Measurements from ENCODE around the gene C19orf47.

Gene C19orf47

DNA sequence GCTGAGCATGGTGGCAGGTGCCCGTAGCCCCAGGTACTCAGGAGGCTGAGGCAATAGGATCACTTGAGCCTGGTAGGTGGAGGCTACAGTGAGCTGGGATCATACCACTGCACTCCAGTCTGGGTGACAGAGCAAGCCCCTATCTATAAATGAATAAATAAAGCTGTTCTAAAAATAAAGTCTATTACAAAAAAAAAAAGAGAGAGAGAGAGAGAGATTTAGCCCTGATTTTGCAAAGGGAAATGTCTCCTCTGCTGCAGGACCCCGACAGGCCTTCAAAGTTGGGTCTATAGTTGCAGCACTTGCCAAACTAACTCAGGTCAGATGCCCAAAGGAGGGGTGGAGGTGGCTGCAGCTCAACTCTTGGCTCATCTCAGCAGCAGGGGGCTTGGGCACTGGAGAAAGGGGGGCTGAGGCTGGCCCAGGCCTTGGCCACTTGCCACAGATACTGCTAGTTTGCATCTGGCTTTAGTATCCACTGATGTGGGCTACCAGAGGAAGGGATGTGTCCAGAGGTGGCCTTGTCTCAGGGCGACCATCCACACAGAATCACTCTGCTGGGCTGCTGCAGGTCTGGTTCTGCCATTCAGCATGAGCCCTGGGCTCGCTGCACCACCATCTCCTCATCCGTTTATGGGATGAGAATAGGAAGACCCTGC is 32.3 kb downstream of the C19orf47 start:
- DNase-seq (ENCODE audit: low spot score): no peak

DNA sequence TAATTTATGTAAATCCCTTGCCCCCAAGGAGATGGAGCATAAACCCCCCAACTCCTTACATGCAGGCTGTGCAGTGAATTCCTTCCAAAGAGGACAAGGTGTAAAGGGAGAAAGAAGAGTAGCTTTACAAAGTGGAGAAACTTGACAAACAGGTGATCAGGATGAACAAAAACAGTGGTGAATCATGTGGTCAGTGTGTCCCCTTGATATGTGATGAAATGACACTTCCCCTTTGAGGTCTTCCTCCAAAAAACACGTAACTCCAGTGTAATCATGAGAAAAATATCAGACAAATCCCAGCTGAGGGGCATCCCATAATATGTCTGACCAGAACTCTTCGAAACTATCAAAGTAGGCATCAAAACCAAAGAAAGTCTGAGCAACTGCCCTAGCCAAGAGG is 33.5 kb downstream of the C19orf47 start:
- no peak for DNase-seq (ENCODE audit: low spot score)

DNA sequence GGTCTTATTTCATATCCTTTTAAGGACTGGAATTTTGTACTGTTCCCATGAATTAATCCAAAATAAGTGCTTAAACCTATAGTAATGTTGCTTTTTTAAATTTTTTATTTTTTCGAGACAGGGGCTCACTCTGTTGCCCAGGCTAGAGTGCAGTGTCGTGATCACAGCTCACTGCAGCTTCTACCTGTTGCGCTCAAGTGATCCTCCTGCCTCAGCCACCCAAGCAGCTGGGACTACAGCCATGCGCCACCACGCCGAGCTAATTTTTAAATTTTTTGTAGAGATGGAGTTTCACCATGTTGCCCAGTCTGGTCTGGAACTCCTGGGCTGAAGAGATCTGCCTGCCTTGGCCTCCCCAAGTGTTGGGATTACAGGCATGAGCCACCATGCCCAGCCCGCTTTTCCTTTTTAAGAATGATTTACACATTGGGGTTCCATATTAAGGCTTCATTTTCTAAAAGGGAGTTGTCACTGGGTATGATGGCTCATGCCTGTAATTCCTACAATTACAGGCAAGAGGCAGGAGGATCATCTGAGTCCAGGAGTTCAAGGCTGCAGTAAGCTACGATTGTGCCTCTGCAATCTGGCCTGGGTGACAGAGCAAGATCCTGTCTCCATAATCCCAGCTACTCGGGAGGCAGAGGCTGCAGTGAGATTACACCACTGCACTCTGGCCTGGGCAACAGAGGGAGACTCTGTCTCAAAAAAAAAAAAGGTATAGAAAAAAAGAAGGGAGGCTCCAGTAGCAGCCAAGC is 34.8 kb downstream of the C19orf47 start:
- DNase-seq (ENCODE audit: low spot score): no peak

DNA sequence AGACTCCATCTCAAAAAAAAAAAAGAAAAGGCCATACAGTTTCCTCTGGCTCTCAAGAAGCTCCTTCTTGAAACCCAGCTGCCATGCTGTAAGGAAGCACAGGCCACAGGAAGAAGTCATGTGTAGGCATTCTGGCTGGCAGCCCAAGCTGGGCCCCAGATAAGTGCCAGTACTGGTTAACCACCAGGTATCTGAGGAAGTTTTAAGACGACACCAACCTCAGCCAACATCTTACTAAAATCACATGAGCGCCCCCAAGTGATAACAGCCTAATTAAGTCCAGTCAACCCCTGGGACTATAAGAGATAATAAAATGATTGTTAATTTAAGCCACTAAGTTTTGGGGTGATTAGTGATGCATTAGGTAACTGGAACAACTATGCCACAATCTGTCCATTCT is 35.7 kb downstream of the C19orf47 start:
- no peak for DNase-seq (ENCODE audit: low spot score)

DNA sequence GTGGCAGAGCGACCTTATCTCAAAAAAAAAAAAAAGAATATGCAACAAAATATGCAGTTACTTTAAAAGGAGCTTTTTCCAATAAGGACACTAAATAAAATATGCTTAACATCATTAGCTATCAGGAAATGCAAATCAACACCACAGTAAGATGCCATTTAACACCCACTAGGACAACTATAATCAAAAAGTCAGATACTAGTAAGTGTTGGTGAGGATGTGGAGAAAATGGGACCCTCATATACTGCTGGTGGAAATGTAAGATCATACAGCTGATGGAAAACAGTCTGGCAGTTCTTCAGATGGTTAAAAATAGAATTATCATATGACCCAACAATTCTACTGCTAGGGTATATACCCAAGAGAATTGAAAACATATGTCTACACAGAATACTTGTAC is 38.5 kb downstream of the C19orf47 start:
- no peak for DNase-seq (ENCODE audit: low spot score)

DNA sequence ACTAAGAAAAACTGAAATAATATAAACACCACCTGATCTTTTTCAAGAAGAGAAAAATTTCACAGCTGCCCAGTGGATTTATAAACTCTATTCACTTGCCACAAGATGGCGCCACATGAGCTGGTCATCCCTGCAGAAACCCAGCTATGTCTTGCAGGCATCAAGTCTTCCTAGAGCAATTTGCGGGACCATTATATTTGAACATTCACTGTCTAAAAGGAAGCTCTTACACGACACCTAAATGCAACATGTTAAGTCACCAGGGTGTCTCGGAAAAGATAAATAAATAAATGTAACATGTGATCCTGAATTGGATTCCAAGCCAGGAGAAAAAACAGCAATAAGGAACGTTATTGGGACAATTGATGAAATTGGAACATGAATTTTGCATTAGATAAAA is 42.8 kb downstream of the C19orf47 start:
- peak; percentile 91 for DNase-seq (ENCODE audit: low spot score)

DNA sequence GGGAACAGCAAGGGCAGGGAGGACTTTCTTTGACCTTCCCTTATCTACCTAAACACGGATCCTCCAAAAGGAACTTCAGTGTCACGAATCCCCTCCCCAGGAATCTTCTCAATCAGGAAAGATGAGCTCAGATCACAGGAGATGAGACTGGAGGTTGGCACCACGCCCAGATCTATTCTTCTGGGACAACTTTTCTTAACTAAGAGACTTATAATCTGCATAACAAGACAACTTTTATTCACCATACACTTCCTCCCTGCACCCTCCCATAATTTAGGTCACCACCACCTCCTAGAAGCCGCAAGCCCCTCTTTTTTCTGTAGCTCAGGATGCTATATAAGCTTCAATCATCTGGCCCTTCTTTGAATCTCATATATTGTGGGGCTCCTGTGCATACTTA is 43.9 kb downstream of the C19orf47 start:
- no peak for DNase-seq (ENCODE audit: low spot score)

DNA sequence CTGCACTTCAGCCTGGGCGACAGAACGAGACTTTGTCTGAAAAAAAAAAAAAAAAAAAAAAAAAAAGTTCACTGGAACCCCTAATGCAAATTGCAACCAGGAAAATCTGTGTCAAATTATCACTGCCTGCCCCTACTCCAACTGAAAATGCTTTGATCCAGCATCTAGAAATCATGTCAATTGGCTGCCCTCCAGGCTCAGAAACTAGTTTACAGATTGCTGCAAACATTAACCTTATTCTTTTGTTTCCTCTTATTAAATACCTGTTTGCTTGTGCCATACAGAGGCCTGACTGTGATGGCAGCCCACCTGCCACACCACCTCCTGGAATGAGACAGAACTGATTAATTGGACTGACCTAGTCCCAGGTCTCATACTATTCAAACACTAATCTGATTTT is 44.4 kb downstream of the C19orf47 start:
- DNase-seq (ENCODE audit: low spot score): no peak

DNA sequence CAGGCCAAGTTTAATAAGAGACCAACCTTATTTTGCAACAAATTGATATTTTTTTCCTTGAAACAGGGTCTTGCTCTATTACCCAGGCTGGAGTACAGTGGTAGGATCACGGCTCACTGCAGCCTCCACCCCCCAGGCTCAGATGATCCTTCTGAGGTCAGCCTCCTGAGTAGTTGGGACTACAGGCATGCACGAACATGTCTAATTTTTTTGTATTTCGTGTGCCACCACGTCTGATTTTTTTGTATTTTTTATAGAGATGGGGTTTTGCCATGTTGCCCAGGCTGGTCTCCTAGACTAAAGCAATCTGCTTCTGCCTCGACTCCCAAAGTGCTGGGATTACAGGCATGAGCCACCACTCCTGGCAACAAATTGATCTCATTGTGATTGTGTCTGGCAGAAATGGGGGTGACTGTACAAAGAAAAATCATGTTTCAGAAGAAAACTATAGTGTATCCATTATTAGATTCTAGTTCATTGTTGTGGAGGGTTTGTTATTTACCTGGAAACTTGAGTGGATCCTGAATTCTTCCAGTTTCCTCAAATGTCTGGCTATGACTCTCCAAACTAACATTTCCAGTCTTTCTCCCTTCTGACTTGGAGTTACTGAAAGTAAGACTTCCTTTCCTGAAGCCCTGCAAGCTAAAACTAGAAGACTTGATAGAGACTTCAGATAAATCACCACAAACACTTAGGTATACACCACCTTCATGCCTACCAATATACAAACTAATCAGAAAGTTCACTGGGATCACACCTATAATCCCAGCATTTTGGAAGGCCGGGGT is 45.8 kb downstream of the C19orf47 start:
- no peak for DNase-seq (ENCODE audit: low spot score)

DNA sequence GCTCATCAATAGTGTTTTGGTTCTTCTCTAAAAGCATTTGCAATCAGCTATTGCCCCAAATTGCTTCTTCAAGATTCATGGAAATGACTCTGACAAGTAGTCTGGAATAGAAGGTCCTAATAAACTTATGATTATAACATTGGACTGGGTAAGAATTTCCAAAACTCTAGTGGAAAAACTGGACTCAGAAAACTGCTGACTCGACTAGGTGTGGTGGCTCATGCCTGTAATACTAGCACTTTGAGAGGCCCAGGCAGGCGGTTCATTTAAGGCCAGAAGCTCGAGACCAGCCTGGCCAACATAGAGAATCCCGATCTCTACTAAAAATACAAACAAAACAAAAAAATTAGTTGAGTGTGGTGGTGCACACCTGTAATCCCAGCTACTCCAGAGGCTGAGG is 47.5 kb downstream of the C19orf47 start:
- DNase-seq (ENCODE audit: low spot score): no peak

DNA sequence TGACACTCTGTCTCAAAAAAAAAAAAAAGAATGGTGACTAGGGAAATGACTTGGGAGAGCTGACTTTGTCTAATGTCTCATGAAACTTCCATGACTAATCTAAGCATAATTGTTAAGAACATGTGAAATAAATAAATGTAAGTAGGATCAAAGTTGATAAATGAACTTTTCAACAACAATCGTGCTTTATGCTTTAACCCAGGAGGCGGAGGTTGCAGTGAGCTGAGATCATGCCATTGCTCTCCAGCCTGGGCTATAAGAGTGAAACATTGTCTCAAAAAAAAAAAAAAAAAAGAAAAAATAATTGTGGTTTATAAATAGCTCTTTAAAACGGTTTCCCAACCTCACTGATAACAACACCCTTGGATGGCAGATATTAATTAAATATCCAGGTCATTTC is 50.2 kb downstream of the C19orf47 start:
- no peak for DNase-seq (ENCODE audit: low spot score)

DNA sequence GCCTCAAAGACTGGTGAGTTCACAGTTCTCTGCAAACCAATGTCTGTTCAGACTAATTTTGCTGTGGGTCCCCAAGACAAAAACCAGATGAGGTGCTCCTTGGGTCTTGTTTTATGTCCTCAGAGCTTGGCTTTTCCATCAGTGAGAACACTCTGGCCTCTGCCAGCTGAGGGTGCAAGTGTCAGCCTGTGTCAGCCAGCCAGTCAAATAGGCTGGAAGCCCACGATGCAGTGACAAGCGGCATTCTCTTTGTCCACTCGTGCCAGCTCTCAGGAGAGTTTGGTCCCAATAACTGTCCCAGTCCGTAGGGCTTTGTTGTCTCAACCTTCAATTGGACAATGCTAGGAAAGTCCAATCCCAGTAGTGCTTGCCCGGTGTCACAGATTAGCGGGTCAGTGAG is 53.6 kb downstream of the C19orf47 start:
- no peak for DNase-seq (ENCODE audit: low spot score)

DNA sequence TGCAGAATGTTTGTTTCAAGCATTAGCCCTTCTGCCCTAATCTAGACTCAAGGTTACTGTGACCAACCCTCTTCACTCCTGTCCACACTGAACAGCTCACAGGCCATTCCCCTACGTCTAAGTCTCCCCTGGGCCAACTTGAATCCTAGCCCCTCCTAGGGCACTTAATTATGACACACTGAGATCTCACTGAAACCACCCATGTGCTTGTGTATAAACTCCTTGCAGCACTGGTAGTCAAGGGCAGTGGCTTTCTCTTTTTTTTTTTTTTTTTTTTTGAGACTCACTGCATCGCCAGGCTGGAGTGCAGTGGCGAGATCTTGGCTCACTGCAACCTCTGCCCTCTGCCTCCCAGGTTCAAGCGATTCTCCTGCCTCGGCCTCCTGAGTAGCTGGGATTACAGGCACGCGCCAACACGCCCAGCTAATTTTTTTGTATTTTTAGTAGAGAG is 61.2 kb downstream of the C19orf47 start:
- no peak for DNase-seq (ENCODE audit: low spot score)

DNA sequence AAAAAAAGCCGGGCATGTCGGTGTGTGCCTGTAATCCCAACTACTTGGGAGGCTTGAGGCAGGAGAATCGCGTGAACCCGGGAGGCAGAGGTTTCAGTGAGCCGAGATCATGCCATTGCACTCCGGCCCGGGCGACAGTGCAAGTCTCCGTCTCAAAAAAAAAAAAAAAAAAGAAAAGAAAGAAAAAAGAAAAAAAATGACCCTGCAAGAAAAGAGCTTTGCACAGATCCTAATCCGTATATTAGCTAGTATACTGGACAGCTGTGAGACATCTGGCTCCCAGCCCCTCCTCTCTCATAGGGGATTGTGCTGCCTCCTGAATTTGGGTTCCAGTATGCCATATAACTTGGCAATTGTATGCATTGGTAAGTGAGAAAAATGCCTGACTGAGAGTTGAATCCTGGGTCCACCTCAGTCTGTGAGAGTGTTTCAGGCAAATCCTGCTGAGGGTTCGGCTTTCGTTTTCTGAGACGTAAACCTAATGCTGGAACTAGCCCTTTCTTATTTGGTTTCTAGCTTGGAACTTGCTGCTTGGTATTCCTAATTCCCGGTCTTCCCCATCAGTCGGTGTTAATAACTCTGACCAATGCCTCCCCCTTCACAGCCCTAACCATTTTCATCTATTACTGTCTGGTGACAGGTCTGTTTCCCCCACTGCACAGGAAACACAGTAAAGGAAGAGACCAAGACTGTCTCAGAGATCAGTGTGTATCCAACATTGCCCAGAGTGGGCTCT is 61.8 kb downstream of the C19orf47 start:
- DNase-seq (ENCODE audit: low spot score): peak; percentile 20

DNA sequence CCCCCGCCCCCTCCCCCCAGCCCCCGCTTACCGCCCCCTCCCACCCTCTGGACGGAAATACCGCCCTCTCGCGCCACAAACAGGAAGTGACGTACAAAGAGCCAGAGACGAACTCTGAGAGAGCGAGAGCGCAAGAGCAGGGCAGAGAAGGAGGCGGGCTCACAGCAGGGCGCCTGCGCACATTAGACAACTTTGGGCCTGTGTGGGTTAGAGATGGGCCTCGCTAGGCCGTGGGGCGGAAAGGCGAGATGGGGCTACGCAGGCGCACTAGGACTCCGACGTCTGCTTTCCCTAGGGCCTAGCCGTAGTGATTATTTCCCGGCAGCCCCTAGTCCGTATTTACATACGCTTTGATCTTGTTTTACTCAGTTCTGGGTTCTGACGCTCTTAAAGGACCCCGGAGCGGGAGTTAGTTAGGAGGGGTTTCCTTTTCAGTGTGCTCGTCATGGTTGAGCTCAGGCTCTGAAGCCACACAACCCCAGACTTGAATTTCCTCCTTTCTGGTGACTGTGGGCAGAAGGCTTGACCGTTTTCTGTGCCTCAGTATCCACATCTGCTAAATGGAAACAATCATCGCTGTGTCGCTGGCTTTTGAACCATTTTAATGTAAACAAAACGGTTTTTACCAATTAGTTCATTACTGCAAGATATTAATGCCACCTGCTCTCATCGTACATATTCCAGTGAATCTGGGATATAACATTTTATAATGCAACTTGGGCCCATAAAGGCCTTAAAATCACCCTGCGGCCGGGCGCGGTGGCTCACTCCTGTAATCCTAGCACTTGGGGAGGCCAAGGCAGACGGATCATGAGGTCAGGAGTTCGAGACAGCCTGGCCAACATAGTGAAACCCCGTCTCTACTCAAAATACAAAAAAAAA is 62.6 kb downstream of the C19orf47 start:
- peak; percentile 99 for DNase-seq (ENCODE audit: low spot score)

DNA sequence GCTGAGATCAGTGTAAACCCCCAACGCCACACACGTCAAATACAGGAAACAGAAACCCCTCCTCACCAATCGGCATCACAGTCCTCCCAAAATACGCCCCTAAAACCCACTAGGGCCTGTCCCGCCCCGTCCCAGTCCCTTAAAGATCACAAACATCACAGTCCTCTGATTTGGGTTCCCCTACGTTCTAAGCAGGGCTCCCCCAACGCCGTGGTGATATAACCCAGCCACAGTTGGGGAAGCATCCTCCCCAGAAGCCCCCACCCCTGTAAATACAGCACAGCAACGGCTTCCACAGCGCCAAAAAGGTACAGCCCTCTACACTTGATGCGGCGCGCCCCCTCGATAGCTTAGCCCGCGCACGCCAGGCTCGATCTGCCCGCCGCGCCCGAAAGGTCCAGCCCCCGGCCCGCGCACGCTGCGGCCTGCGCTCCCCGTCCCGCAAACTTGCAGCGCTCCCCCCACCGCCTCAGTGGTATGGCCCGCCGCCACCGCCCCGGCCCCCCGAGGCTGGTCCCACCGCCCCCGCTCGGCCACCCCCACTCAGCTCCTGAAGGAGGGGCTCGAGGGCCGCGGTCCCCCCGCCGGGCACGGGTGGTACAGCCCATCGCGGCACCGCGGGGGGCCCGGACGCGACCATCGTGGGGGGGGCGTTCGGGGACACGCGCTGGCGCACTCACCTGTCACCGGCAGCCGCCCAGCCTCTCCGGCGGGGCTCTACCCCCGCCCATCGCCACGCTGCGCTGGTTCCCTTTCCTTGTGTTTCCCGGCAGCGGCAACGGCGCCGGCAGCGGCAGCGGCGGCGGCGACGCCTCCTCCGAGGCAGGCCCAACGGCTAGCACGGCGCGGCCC is 63.5 kb downstream of the C19orf47 start, which contains the start of gene AKT2:
AKT2 (minus strand) TSS at position 845 of the 852 bp plus-strand sequence. CDS start 20,078 bp downstream, outside the sequence.
- peak; percentile 76 for DNase-seq (ENCODE audit: low spot score)

DNA sequence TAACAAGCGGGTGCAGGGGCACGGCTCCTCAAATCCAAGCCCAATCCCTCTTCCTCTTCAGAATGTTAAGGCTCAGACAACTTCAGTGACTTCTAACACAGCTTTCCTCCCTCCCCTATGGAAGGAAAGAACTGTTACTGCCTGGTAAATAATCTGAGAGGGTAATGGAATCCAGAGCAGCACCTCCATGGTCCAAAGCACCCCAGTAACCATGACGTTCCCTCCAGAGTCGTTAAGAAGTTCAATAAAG is 64.0 kb downstream of the C19orf47 start:
- no peak for DNase-seq (ENCODE audit: low spot score)

DNA sequence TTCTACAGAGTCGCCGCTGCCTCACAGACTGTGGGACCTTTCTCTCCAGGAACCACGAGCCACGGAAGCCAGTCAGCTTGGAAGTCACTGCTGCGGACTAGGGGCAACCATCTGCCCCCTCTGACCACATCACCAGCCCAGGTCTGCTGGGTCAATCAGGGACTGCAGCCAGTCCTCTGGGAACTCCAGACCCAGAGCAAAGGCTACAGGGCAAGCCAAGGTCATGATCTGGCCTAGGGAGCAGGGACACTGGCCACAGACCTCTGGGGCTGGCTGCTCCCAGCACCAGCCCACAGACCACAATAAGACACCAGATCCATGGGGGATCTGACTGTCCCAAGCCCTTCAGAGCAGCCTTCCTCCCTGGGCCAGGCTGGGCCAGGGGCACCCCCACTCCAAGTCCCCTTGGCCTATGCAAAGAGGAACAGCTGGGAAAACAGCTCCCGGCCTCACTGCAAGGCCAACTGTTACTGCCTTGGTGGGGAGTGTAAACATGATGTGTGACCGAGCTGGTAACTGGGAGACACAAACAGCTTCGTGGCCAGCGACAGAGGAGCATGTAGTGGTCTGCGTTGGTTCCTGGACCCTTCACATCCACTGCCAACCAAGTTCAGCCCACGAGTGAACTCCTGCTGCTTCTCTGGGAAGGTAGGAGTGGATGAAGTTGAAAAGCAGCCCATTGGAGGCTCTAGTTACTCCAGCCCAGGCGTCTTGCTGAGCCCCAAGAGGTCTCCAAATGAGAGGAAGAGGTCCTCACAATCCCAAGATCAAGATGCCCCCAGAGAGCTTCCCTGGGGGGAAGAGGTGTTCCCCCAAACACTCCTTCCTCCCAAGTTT is 64.6 kb downstream of the C19orf47 start:
- no peak for DNase-seq (ENCODE audit: low spot score)

DNA sequence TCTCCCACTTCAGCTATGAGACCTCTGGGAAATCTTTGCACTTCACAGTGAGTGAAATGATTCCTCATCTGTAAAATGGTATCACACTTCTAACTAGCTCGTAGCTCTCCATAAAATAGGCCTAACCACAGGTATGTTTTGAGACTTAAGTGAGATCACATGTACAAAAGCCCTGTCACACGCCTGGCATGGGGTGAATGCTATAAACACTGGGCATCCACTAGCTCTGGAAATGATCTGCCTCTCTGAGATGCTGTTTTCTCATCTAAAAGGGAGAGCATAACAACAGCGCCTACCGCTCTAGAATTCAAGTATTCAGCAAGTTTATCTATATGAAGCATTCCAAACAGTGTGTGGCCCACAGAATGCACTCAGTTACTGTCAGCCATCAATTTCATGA is 65.3 kb downstream of the C19orf47 start:
- DNase-seq (ENCODE audit: low spot score): peak; percentile 20

DNA sequence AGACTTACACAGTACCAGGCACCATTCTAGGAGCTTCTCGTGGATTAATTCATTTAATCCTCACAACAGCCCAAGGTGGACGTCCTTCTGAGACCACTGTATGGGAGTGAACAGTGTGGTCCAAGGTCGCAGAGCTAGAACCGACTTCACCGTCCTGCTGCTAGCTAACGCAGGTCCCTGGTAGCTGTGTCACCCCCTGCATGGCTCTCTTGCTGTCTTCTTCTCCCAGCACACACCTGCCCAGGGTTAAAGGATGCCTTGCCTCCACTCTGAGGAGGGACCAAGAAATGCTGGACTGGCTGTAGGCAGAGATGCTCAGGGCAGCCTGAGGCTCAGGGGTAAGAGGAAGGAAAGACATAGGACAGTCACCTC is 66.0 kb downstream of the C19orf47 start:
- DNase-seq (ENCODE audit: low spot score): no peak

Measured in GM03348 (cell line).